Occipital lobe (tissue), 2 donors: Measurements from ENCODE around the gene DGCR8. TPM values are rescaled to one million over a fixed set of nuclear protein-coding genes. Genes with fewer than 3 reads are reported as not detected.

Experiments used
- DNase-seq: peaks from one replicate; lab custom pipeline; 2025; lab: John Stamatoyannopoulos, UW
- total RNA-seq: library from RNA; depleted of rRNA; stranded (reverse); fragments of >200 nt; gene quantifications from one replicate; pipeline ENCODE4 v1.2.3, GENCODE V29; 2014

Gene DGCR8
- total RNA-seq, 1 donor from 2014 or later = 37.0 TPM

- DNase-seq = peak; percentile 69
These were observed 57.8 kb downstream of the DGCR8 start for GRCh38 chr22:20137671-20138416.

DNA sequence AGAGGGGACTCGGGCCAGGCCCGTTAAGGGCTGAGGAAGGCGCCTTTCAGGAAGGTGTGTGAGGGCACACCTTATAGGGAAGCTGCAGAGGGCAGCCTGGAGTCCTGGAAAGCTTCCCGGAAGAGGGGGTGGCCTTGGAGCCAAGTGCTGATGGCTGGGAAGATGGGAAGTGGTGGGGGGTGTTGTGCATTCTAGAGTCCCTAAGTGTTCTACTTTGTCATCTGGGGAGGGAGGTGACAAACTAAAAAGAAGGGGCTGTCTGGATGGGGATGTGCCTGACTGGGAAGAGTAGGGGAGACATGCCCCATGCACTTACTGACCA, 58.3 kb downstream of the DGCR8 start:
- DNase-seq = no peak

DNA sequence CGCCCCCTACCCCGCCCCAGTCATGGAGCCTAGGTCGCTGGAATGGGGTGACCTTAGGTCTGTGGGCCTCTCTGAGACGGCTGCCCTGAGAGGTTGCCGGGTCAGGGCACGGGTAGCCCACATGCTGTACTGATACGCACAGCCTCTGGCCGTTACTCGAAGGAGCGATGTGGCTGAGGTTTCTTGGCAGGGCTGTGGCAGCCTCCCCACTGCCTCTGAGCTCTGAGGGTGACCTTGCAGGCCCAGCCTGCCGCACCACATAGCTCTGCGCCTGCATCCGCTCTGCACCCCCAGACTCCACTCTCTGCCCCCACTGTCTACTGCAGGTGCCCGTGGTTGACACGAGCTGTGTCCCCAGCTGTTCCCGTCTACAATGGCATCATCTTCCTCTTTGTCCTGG, 58.8 kb downstream of the DGCR8 start:
- DNase-seq = no peak

GRCh38 chr22:20139391-20140106, 59.5 kb downstream of the DGCR8 start:
- no peak for DNase-seq

- no peak for DNase-seq
These were observed 60.0 kb downstream of the DGCR8 start for GRCh38 chr22:20140107-20140445.

GRCh38 chr22:20140521-20140964, 60.5 kb downstream of the DGCR8 start:
- DNase-seq = no peak

DNA sequence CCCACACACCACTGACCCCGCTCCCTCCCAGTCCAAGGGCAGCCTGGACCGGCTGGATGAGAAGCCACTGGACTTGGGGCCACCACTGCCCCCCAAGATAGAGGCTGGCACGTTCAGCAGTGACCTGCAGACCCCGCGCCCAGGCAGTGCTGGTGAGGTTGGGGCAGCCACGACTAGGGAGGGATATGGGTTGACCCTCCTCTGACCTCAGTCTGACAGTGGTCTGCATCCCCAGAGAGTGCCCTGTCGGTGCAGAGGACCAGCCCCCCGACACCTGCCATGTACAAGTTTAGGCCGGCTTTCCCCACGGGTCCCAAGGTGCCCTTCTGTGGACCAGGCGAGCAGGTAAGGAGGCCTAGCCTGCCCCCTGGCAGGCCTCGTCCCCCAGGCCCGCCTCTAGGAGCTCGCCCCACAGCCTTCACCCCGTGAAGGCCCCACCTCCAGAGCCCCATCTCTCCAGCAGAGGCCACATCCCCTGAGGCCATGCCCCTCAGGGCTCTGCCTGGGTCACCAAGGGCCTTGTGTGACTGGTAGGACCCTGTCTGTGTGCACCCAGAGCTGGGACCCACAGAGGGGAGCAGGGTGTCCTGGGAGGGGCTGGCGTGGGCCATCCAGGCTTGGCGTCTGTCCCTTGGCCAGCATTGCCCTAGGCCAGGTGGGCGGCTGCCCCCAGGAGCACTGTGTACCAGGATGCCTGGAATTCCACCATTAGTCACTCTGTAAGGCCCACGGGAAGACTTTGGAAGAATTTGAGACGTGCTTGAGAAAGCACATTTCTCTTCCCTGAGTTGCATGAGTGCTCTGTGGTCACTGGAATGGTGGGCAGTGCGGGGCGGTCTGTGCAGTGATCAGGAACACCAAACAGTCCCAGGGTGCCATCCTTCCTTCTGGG, 61.4 kb downstream of the DGCR8 start:
- DNase-seq = no peak

GRCh38 chr22:20142711-20143621, 62.9 kb downstream of the DGCR8 start:
- DNase-seq = no peak

GRCh38 chr22:20143883-20144665, 64.0 kb downstream of the DGCR8 start:
- DNase-seq = no peak

GRCh38 chr22:20145206-20145831, 65.3 kb downstream of the DGCR8 start:
- no peak for DNase-seq

GRCh38 chr22:20145832-20146223, 65.8 kb downstream of the DGCR8 start:
- no peak for DNase-seq

- no peak for DNase-seq
These were observed 66.7 kb downstream of the DGCR8 start for GRCh38 chr22:20146777-20147176.

DNA sequence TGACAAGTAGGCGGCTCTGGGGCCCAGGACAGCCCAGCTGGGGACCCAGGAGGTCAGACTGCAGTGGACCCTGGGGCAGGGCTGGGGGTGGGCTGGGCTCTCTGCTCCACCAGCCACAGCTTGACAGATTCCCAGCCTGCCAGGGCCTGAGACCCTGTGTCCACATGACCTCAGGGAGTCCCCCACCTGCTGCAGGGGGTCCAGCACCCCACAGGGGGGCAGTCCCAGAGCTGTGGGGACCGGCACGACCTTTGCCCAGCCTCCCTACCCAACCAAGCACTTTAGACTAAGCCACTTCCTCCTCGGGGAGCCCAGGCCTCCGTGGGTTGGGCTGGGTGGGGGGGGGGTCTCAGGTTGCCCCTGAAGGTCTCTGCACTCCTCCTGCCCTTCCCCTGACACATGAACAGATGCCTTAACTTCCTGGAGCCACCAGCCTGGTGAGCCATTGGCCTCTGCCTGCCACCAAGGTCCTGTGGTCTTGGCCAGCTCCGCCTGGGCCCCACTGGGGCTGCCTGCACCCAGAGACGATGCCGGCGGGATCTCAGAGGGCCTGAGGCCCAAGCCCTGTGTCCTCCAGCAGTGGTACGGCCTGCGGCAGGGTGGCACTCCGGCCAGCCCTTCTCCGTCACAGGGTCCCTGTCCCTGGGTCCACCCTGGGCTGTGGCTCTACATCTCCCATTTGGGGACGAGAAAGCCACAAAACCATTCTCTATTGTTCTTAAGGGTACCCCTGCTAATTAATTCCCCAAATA, 67.4 kb downstream of the DGCR8 start:
- DNase-seq = no peak

- DNase-seq = no peak
These were observed 68.4 kb downstream of the DGCR8 start for GRCh38 chr22:20148414-20148813.

- DNase-seq = no peak
These were observed 69.5 kb downstream of the DGCR8 start for GRCh38 chr22:20149257-20150250.

GRCh38 chr22:20150381-20151275, 70.6 kb downstream of the DGCR8 start, which contains the start of gene CCDC188:
TSS of gene CCDC188 (minus strand) at chr22:20151055. CDS start at chr22:20150986, 69 bp downstream.
- DNase-seq = no peak

DNA sequence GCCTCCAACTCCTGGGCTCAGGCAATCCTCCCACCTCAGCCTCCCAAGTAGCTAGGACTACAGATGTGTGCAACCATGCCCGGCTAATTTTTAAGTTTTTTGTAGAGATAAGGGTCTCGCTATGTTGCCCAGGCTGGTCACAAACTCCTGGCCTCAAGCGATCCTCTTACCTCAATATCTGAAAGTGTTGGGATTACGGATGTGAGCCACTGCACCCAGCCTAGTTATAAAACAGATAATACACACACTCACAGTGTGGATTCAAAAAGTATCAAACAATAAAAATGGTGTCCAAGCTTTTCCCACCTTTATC, 71.2 kb downstream of the DGCR8 start:
- no peak for DNase-seq
